ENCODE results near the gene CSTF2T.

CSTF2T gene

DNA sequence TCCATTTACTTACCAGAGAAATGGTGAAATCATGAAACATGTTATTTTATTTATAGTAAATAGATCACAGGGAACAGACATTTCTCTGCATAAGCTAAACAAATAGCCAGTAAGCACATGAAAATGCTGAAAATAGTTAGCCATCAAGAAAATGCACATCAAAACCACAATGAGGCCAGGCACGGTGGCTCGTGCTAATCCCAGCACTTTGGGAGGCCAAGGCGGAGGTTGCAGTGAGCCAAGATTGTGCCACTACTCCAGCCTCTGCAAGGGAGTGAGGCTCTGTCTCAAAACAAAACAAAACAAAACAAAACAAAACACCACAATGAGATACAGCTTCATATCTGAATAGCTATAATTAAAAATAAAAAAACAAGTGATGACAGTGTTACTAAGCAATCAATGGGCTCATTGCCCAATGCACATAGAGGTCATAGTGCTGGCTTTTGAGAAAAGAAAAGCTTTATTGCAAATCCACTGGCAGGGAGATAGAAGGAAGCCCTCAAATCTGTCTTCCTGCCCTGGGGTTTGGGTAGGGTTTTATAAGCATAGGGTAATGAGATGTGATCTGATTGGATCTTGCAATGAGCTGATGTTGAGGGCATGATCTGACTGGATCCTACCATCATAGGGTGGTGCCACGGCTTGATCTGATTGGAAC lies 16.2 kb downstream of the CSTF2T start:
- H3K4me3 Mint-ChIP-seq: no peak overlapping the region
- peaks cover 8% of the 10 kb centered on the region for H3K27me3 Mint-ChIP-seq
- no peak for DNase-seq
- CTCF ChIA-PET: interaction anchor here (1.0 kb wide), 1 partner anchor 50 kb away, joined by 3 read pairs; no protein-coding TSS in a partner anchor
- H3K9me3 Mint-ChIP-seq: no peaks in the 10 kb centered on the region
- no peaks in the 10 kb centered on the region for H3K36me3 Mint-ChIP-seq
- H3K4me1 Mint-ChIP-seq: no peaks in the 10 kb centered on the region
- no peak overlapping the region for H3K27ac Mint-ChIP-seq

- no peak overlapping the region for H3K4me3 Mint-ChIP-seq
- no peak for DNase-seq
- H3K36me3 Mint-ChIP-seq: no peaks in the 10 kb centered on the region
- H3K4me1 Mint-ChIP-seq: no peaks in the 10 kb centered on the region
- H3K27ac Mint-ChIP-seq: no peak overlapping the region
- H3K27me3 Mint-ChIP-seq: peaks cover 8% of the 10 kb centered on the region
- CTCF ChIA-PET: no interaction called here
- no peaks in the 10 kb centered on the region for H3K9me3 Mint-ChIP-seq
These were observed 19.6 kb downstream of the CSTF2T start for GRCh38 chr10:51679841-51680240.

DNA sequence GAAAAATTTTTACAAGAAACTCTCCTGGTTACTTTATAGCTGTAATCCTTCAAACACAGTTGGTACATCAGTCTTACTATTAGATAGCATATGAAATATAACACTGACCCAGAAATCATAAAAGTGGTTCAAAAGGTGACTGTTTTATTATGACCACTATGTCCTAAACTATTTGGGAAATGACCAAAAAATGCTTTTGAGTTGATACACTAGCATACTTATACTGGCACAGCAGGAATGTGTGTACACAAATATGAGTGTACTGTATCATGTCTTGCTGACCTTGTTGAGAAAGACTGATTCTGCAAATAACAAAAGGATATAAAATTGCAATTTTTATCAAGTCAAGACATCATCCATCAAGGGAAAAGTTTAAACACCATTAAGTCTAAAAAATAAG lies 24.3 kb downstream of the CSTF2T start:
- H3K4me1 Mint-ChIP-seq: no peaks in the 10 kb centered on the region
- no peak overlapping the region for H3K27ac Mint-ChIP-seq
- no peaks in the 10 kb centered on the region for H3K27me3 Mint-ChIP-seq
- no peaks in the 10 kb centered on the region for H3K9me3 Mint-ChIP-seq
- DNase-seq: no peak
- H3K4me3 Mint-ChIP-seq: no peak overlapping the region
- no peaks in the 10 kb centered on the region for H3K36me3 Mint-ChIP-seq
- CTCF ChIA-PET: no interaction called here

DNA sequence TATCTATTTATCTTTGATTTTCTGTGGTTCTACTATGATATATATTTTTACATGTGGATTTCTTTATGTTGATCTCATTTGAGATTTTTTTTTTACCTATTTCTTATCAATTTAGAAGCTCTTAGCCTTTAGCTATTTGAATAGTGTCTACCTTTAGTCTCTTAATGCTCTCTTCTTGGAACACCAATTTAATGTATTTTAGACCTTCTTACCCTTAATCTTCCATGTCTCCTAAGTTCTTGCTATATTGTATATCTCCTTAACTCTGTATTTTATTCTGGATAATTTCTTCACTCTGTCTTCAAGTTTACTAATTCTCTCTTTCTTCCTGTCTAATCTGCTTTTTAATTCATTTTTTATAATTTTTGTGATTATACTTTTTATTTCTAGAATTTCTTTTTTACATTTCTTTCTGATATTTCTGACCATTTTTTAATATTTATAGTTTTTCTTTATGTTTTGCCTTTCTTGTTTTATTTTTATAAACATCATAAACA lies 27.3 kb downstream of the CSTF2T start:
- no peak for DNase-seq
- Mint-ChIP-seq H3K27ac (no peak overlapping the region), H3K9me3 (no peaks in the 10 kb centered on the region), H3K27me3 (no peaks in the 10 kb centered on the region), H3K4me3 (no peak overlapping the region), H3K36me3 (no peaks in the 10 kb centered on the region), H3K4me1 (no peaks in the 10 kb centered on the region)
- CTCF ChIA-PET: no interaction called here

GRCh38 chr10:51669041-51669440 lies 30.4 kb downstream of the CSTF2T start:
- CTCF ChIA-PET: no interaction called here
- H3K4me1 Mint-ChIP-seq: no peaks in the 10 kb centered on the region
- no peak overlapping the region for H3K27ac Mint-ChIP-seq
- no peak overlapping the region for H3K4me3 Mint-ChIP-seq
- no peaks in the 10 kb centered on the region for H3K27me3 Mint-ChIP-seq
- no peaks in the 10 kb centered on the region for H3K36me3 Mint-ChIP-seq
- no peak for DNase-seq
- H3K9me3 Mint-ChIP-seq: no peaks in the 10 kb centered on the region

DNA sequence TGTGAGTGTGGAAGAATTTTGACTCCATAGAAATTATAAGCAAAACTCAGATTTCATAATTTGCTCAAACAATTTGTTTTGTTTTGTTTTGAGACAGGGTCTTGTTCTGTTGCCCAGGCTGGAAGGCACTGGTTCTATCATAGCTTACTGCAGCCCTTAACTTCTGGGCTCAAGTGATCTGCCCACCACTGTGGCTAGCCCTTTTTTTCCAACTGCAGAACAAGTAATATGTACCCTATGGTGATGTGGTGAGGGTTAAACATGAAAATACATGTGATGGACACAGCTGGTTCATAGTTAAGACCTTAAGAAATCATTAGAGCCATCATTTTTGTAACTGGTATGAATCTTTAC lies 31.1 kb downstream of the CSTF2T start:
- no peak for DNase-seq
- Mint-ChIP-seq H3K4me1 (no peaks in the 10 kb centered on the region), H3K4me3 (no peak overlapping the region), H3K9me3 (no peaks in the 10 kb centered on the region), H3K36me3 (no peaks in the 10 kb centered on the region), H3K27me3 (no peaks in the 10 kb centered on the region), H3K27ac (no peak overlapping the region)
- CTCF ChIA-PET: no interaction called here

GRCh38 chr10:51667678-51668335 lies 31.6 kb downstream of the CSTF2T start:
- H3K4me3 Mint-ChIP-seq: no peak overlapping the region
- no peak overlapping the region for H3K27ac Mint-ChIP-seq
- H3K4me1 Mint-ChIP-seq: no peaks in the 10 kb centered on the region
- no peak for DNase-seq
- CTCF ChIA-PET: no interaction called here
- H3K36me3 Mint-ChIP-seq: no peaks in the 10 kb centered on the region
- no peaks in the 10 kb centered on the region for H3K9me3 Mint-ChIP-seq
- H3K27me3 Mint-ChIP-seq: no peaks in the 10 kb centered on the region

DNA sequence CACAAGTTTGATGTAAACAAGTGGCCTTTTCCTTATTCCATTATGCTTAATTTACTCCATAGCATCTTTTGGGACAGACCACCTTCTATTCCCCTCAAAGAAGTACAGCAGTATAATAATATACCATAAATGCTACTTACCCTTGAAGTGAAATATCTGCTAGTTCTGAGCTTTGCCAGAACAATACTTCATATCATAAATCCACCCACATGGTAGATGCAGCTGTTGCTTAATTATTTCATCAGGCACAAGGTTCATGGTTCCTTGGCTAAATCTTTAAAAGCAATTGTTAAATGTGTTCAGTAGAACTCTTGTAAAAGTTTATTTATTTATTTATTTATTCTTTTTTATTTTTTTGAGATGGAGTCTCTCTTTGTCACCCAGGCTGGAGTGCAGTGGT lies 32.9 kb downstream of the CSTF2T start:
- Mint-ChIP-seq H3K9me3 (no peaks in the 10 kb centered on the region), H3K27ac (no peak overlapping the region), H3K27me3 (no peaks in the 10 kb centered on the region), H3K36me3 (no peaks in the 10 kb centered on the region), H3K4me1 (no peaks in the 10 kb centered on the region), H3K4me3 (no peak overlapping the region)
- CTCF ChIA-PET: no interaction called here
- no peak for DNase-seq

- no peaks in the 10 kb centered on the region for H3K4me1 Mint-ChIP-seq
- H3K36me3 Mint-ChIP-seq: no peaks in the 10 kb centered on the region
- no peak overlapping the region for H3K27ac Mint-ChIP-seq
- H3K9me3 Mint-ChIP-seq: no peaks in the 10 kb centered on the region
- H3K4me3 Mint-ChIP-seq: no peak overlapping the region
- no peak for DNase-seq
- CTCF ChIA-PET: no interaction called here
- no peaks in the 10 kb centered on the region for H3K27me3 Mint-ChIP-seq
These were observed 36.3 kb downstream of the CSTF2T start for GRCh38 chr10:51663086-51663485.

GRCh38 chr10:51659344-51659743 lies 40.1 kb downstream of the CSTF2T start:
- Mint-ChIP-seq H3K4me1 (no peaks in the 10 kb centered on the region), H3K9me3 (no peaks in the 10 kb centered on the region), H3K36me3 (no peaks in the 10 kb centered on the region), H3K4me3 (no peak overlapping the region), H3K27me3 (no peaks in the 10 kb centered on the region), H3K27ac (no peak overlapping the region)
- DNase-seq: no peak
- CTCF ChIA-PET: no interaction called here

GRCh38 chr10:51658000-51658399 lies 41.4 kb downstream of the CSTF2T start:
- no peaks in the 10 kb centered on the region for H3K4me1 Mint-ChIP-seq
- H3K4me3 Mint-ChIP-seq: no peak overlapping the region
- no peaks in the 10 kb centered on the region for H3K36me3 Mint-ChIP-seq
- no peaks in the 10 kb centered on the region for H3K27me3 Mint-ChIP-seq
- CTCF ChIA-PET: no interaction called here
- no peak overlapping the region for H3K27ac Mint-ChIP-seq
- no peak for DNase-seq
- no peaks in the 10 kb centered on the region for H3K9me3 Mint-ChIP-seq

DNA sequence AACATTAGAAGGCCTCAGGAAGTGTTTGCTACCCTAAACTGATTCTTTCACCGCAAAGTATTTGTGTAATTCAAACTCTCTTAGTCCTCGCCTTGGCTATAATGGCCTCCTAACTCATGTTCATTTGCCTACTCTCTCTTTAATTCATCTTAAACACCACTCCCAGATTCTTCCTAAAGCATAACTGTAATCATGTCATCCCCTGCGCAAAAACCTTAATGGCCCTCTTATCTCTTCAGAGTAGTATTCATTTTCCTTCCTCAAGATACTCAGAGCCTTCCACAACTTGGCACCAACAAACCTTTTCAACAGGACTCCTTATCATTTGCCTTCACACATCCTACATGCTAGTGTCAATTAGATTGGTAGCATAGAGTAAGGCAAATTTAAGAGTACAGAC lies 42.9 kb downstream of the CSTF2T start:
- no peak overlapping the region for H3K27ac Mint-ChIP-seq
- CTCF ChIA-PET: no interaction called here

DNA sequence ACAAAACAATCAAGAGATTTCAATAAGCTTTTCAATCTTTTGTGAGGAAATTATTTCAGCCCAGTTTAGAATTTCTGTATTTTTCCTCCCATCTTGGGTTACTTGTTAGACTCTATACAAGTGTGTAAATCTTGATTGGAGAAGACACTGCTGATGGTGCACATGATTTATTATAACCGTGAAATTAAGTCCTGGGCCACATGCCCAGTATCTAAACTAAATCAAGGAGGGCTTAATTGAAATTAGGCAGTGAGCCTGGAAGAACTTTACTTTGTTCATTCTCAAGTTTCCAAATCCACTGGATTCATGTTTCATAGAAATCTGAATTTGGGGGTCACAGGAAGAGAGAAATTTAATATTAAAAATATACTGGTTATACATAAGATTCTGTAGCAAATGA lies 44.5 kb downstream of the CSTF2T start:
- CTCF ChIA-PET: no interaction called here
- no peaks in the 10 kb centered on the region for H3K27me3 Mint-ChIP-seq
- H3K4me3 Mint-ChIP-seq: no peak overlapping the region
- no peaks in the 10 kb centered on the region for H3K9me3 Mint-ChIP-seq
- H3K36me3 Mint-ChIP-seq: no peaks in the 10 kb centered on the region
- no peak for DNase-seq
- H3K4me1 Mint-ChIP-seq: no peaks in the 10 kb centered on the region
- H3K27ac Mint-ChIP-seq: no peak overlapping the region

More for the DNA sequence above, 42.9 kb downstream of the CSTF2T start:
- H3K9me3 Mint-ChIP-seq: no peaks in the 10 kb centered on the region
- H3K27me3 Mint-ChIP-seq: no peaks in the 10 kb centered on the region
- H3K4me1 Mint-ChIP-seq: no peaks in the 10 kb centered on the region
- no peak for DNase-seq
- H3K36me3 Mint-ChIP-seq: no peaks in the 10 kb centered on the region
- no peak overlapping the region for H3K4me3 Mint-ChIP-seq

- Mint-ChIP-seq H3K4me1 (no peaks in the 10 kb centered on the region), H3K9me3 (no peaks in the 10 kb centered on the region), H3K27me3 (no peaks in the 10 kb centered on the region), H3K4me3 (no peak overlapping the region), H3K36me3 (no peaks in the 10 kb centered on the region), H3K27ac (no peak overlapping the region)
- DNase-seq: no peak
- CTCF ChIA-PET: no interaction called here
These were observed 46.4 kb downstream of the CSTF2T start for GRCh38 chr10:51653025-51653424.

DNA sequence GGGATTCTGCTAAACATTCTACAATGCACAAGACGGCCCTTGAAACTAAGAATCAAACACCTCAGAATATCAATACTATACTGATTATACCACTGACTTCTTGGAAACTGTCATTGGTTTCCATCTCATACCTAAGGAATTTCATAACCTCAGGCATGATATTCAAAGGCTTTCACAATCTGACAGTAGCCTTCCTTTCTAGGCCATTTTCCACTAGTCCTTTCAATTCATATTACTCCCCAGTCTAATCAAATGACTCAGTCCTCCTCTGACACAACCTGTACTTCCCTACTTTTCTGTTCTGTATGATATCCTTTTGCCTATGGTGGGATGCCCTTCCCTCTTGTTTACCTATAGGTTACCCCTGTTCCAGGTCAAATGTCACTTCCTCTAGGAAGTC lies 48.3 kb downstream of the CSTF2T start:
- no peak overlapping the region for H3K27ac Mint-ChIP-seq
- CTCF ChIA-PET: no interaction called here
- no peaks in the 10 kb centered on the region for H3K36me3 Mint-ChIP-seq
- DNase-seq: no peak
- H3K27me3 Mint-ChIP-seq: no peaks in the 10 kb centered on the region
- no peaks in the 10 kb centered on the region for H3K4me1 Mint-ChIP-seq
- no peak overlapping the region for H3K4me3 Mint-ChIP-seq
- H3K9me3 Mint-ChIP-seq: no peaks in the 10 kb centered on the region
